Omental fat pad (tissue), 4 donors: ENCODE results near the gene DUSP9. TPM values are rescaled to one million over a fixed set of nuclear protein-coding genes. Genes with fewer than 3 reads are reported as not detected.

Source experiments
- ATAC-seq: fragments of 150-250 bp; one replicate; pipeline ENCODE4 v1.9.1; 2016; ENCODE audit warnings: mild to moderate bottlenecking, moderate library complexity; ENCODE audit not compliant: low FRiP score
- DNase-seq: peaks from one replicate; pipeline ENCODE4 v3.0.0-alpha.2; 2019; ENCODE audit warnings: low spot score
- total RNA-seq, 4 donors: library from RNA; depleted of rRNA; stranded (reverse); fragments of >200 nt; gene quantifications; one replicate each; pipeline ENCODE4 v1.1.0, GENCODE V29; 2016
- TF ChIP-seq, protein P1 (sequence below), 3 donors: fragments of 450-650 bp; IDR thresholded peaks; one replicate each; pipeline ENCODE4 v1.5.1; 2016 to 2017; ENCODE audit warnings: antibody characterized with exemption in 3 of 3, mild to moderate bottlenecking in 3 of 3, moderate library complexity in 2 of 3

The DUSP9 gene
- total RNA-seq, 4 donors from 2014 or later = 0.48 to 2.3 TPM; not detected in 2

DNA sequence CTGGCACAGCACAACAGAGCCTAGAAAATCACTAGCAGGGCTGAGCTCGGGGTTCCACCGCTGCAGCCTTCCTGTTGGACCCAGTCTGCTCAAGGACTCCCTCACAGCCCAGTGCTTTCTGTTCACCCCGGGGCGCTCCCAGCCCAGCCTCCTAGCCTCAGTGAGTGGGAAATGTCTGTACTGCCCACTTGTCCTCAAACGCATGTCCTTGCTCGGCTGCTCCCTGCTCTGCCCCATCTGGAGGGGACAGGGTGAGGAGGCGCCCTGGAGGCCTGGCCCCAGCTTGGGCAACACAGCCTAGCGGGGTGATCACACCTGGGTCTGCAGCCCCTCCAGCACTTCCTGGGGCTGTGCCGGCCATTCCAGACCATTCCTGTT lies 36.2 kb upstream of the DUSP9 start:
- ATAC-seq (no peak), DNase-seq (no peak)

DNA sequence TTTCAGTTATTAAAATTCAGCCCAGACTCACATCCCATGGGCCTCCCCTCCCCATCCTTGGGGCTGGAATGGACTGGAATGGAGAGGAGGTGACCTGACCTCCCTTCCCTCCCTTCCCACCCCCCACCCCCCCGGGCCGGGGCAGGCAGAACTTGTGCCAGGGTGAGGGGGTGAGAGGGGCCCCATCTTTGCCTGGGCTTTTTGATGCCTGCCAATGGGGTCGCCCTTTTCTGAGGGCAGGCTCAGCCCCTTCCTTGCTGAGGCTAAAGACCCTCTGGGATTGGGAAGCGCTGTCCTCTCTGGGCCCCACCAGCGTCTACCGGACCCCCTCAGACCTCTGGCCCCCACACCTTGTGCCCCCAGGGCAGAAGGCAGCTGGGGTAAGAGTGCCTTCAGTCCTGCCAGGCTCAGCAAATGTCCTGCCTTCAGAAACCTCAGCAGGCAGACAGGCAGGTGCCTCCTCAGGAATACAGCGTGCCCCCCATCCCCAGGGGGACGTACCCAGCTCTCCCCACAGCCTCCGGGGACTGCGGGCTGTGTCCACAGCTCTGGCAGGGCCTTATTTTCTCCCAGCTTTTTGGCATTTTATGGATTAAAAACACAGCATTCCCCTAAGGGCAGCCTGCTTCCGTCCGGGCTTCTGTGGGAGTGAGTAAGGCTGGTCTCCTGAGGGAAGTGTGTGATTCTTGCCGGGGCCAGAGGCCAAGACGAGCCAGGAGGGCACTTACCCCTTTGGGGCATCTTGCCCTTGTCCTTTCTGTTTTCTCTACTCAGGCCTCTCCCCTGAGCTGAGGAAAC lies 35.5 kb upstream of the DUSP9 start:
- TF ChIP-seq, protein P1, sequence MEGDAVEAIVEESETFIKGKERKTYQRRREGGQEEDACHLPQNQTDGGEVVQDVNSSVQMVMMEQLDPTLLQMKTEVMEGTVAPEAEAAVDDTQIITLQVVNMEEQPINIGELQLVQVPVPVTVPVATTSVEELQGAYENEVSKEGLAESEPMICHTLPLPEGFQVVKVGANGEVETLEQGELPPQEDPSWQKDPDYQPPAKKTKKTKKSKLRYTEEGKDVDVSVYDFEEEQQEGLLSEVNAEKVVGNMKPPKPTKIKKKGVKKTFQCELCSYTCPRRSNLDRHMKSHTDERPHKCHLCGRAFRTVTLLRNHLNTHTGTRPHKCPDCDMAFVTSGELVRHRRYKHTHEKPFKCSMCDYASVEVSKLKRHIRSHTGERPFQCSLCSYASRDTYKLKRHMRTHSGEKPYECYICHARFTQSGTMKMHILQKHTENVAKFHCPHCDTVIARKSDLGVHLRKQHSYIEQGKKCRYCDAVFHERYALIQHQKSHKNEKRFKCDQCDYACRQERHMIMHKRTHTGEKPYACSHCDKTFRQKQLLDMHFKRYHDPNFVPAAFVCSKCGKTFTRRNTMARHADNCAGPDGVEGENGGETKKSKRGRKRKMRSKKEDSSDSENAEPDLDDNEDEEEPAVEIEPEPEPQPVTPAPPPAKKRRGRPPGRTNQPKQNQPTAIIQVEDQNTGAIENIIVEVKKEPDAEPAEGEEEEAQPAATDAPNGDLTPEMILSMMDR (IDR thresholded peaks at IDR 0.05) = no peak
- ATAC-seq (no peak), DNase-seq (no peak)

More for the DNA sequence above, 36.2 kb upstream of the DUSP9 start:
- TF ChIP-seq, protein P1 (IDR thresholded peaks at IDR 0.05) = no peak

DNA sequence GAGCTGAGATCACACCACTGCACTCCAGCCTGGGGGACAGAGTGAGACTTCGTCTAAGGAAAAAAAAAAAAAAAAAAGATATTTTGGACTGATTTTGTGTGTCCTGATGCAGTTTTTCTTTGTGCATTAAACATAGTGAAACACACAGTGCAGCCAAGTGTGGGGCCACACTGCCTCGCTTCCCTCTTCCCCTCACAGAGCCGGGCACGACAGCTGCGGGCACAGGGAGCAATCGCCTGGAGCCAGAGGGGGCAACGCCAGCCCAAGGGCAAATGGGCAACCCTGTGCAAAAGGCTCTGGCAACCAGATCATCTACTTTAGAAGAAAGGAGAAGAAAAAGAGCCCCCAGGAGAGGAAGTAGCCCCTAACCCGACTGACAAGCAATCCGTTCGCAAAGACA lies 34.6 kb upstream of the DUSP9 start:
- DNase-seq (no peak), ATAC-seq (no peak)
- TF ChIP-seq, protein P1 (IDR thresholded peaks at IDR 0.05) = no peak

DNA sequence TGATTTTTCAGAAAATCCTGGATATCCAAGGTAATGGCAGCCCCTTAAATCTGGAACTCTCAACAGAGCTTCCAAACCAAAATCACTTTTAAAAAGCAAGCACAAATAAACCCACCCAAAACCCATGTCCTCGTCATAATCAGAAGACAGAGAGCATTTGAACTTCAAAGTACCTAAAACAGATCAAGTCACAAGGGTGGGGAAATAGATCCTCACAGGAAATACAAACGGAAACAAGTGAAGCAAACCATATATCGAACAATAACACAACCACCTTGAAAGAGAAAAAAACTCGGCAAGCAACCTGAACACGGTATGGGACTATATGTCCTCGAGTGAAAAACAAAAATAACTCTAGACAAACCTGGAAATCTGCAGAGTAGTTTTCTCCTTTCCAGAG lies 32.2 kb upstream of the DUSP9 start:
- TF ChIP-seq, protein P1 (IDR thresholded peaks at IDR 0.05) = no peak
- DNase-seq = no peak

DNA sequence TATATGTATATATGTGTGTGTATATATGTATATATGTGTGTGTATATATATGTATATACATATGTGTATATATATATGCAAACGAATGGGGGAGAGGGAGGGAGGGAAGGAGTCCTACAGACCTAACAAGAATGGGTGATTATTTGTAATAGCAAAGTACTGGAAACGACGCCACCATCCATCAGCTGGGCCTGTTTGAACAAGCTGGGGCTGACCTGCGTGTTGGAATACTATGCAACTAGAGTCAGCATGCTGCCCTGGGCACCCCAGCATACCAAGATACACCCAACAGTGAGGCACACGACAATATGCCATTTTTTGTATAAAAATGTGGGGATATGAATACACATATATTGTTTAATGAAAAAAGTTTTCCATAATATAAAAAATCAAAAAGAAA lies 26.4 kb upstream of the DUSP9 start:
- ATAC-seq = no peak
- TF ChIP-seq, protein P1 (IDR thresholded peaks at IDR 0.05) = no peak
- no peak for DNase-seq

More for the DNA sequence above, 32.2 kb upstream of the DUSP9 start:
- no peak for ATAC-seq

DNA sequence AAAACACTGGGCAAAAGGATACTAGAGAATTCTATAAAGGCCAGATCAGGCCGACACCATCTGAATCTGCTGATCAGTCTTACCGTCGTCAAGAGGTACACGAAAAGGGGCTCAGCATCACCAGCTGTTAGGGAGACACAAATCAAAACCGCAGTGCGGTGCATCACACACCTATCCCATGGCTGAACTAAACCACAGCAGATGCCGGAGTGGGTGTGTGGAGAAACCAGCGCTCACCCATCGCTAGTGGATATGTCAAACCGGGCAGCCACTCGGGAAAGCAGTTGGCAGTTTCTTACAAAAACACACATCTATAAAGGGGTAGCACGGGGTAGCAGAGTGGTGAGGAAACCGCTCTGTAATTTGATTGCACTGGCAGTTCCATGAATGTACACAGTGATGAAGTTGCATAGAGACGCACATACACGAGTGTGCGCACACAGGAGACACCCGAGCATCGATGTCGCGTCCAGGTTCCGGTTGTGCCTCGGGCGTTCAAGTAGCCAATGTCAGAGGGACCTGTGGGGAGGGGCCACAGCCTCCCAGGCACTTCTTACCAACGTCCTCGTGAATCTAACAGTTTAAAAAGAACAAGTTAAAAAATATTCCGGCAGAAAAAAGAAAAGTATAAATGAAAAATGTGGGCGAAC lies 24.9 kb upstream of the DUSP9 start:
- ATAC-seq = no peak
- TF ChIP-seq, protein P1 (IDR thresholded peaks at IDR 0.05) = no peak
- no peak for DNase-seq
